ENCODE results near the gene UTP11. TPM values are rescaled to one million over a fixed set of nuclear protein-coding genes. Genes with fewer than 3 reads are reported as not detected.
"Not testable (repeated sequence)": the region's sequence is repeated elsewhere in the genome, so short reads cannot be mapped to it uniquely, and the experiment has no call there.

UTP11 gene
- total RNA-seq, 1 experiment from 2014 or later: 26.1 TPM

DNA sequence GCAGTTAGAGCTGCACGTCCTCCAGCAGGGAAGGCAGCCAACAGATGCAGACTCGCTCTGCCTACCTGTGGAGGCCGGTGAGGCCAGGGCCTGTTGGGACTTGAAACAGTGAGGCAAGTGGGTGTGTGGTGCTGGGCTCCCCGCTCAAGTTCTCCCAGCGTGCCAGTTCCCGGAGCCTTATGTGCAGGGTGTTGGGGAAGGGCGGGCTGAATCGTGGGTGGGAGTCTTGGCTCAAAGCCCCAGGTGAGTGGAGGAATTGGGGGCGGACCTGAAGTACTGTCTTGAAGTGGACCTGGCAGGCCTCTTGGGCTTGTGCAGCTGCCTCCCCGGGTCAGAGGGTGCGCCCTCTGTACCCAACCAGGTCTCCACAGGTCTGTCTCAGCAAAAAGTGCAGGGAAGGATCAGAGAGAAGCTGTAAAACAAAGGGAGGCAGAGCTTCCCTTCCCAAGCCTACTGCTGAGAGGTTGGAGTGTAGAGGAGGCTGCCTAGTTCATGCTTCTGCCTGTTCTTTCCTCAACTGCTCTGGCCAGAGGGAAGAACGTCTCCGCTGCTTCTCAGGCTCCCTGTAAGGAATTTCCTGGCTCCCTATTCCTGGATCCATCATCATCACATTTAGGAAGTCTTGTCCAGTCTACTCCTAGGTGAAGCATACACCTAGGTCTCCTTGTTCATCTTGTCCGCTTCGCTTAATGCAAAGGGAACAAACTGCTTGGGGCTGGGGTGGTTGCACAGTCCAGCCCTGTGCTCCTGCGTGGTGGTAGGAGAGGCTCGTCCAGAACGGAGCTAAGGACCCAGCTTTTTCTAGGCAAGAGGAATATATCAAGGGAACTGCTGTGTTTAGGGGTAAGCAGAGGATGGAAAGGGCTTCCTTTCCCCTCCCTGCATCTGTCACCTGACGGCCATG, 14.9 kb downstream of the UTP11 start:
- no peak for DNase-seq (ENCODE audit: low spot score)

DNA sequence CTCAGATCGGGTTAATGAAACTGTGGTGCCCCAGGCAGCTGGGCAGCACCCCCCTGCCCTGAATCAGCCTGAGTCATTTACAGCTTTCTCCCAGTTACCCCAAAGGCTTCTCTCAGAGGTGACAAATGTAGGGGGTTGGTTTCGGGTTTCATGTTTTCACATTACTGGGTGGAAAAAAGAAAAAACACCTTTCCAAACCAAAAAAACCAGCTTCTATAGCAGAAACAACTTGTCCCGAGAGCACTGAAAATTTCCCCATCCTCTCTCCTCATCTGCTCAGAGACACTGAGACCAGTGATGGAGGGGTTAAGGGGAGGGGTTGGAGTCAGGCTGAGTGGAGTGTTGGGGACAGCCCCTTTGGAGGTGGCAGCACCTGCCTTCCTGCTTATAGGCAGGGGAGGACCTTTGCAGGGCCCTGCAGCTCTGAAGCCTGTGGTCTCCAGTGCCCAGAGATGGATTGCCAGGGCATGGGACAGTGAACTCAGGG, 15.6 kb downstream of the UTP11 start:
- no peak for DNase-seq (ENCODE audit: low spot score)

DNA sequence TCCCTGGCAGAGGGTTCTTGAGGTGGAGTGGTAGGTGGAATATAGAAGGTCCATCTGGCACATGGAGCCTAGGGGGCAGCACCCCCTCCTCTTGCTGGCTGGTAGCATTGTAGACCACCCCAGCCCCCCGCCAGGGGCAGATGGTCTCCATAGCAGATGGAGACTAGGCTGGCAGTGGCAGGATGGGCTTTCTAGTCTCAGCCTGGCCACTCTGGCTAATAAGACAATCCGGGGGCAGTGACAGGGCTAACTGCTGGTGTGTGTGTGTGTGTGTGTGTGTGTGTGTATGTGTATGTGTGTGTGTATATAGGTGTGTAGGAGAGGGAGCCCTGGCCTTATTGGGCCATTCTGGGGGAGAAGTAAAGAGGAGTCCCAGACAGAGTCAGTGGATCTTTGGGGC, 16.1 kb downstream of the UTP11 start:
- no peak for DNase-seq (ENCODE audit: low spot score)

DNA sequence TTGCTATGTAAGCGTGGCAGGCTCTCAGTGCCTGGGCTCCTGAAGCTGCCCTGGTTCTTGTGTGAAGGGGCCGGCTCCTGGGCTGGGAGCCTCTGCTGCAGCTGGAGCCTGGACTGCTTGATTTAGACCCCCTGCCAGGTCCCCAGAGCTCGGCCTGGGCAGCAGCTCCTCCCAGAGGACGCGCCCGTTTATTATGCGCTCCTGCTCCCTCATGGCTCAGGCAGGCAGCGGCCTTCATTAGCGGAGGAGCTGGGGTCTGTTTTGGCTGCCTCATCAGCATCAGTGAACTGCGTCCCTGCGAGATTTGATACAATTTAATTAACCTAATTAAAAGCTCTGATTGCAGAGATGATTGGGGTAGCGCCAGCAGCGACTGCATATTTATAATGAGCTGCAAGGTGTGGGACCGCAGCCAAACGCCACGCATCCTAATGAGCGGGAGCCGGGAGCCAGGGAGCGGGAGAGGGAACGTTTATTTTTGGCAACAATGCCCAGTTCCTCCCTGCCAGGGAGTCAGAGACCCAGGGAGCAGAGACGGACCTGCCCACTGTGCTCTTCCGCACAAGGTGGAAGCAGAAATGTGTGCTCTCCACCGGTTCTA, 16.6 kb downstream of the UTP11 start:
- no peak for DNase-seq (ENCODE audit: low spot score)

DNA sequence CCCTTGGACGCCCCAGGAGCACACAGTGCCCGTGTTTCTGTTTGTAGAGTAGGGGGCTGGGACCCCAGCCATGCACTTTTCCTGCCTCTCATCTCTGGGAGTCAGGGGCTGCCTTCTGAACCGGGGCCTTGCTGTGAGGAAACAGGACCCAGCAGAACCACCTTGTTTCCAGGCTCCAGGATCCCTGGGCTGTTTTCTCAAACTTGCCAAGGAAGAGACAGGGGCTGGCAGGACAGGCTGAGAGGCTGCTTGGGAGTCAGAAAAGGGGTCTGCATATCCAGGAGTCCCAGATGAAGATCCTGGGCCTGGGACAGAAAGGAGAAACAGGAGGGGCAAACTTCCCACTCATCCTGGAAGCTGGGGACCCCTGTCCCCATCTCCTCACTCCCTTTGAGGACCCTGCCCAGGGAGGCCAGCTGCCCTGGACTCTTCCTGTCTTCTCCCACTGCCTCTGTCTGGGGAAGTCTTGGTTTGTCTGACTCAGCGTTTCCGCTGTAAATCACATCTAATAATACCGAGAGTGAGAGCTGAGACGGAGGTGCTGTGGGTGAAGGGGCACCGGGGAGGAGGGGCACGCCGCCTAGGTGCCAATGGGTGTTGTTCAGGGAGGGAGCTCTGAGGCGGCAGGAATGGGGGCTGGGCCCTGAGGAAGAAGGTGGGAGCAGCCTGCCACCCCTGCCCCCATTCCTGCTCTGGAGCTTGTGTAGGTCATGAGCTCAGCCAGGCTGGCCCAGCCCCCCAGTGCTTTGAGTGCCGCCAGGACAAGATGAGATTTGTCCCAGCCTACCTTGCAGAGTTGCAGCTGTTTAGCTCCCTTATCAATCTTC, 17.4 kb downstream of the UTP11 start:
- peak; percentile 95 for DNase-seq (ENCODE audit: low spot score)

DNA sequence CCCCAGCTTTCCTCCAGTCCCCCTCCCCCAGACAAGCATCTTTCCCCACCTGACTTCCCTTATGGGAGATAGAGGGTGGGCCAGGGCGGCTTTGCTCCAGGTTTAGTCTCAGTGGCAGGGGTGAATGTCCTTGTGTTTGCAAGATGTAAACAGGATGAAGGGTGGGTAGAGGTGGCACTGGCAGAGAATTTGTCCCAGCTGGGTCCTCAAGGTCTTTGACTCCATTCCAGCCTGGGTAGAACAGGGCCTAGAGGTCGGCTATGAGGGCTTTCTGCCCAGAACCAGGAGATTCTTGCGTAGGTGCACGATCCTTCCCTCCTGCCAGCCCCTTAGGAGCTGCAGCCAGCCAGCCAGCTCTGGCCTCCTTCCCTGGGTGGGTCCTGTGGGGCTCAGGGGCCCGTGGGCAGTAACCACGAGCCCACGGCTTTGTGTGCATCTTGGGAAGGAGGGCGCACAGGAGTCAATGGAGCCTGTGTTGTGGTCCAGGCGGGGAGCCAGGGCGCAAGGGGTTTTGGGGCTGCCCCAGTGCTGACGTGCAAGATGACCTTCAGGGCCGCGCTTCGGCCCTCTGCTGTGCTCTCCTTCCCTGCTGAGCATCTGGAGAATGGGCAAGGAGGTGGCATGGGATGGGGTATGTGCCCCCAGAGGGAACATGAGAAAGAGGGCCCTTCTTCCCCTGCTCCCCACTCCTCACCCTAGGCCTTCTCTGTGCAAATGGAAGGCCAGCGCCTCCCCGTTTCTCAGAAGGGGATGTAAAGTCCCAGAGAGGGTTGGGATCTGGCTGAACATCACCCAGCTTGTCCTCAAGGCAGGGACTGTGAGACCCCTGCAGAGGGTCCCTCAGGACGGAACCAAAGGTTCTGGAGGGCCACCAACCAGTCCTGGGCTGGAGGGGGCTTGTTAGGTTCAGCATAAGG, 18.3 kb downstream of the UTP11 start:
- peak; percentile 78 for DNase-seq (ENCODE audit: low spot score)

DNA sequence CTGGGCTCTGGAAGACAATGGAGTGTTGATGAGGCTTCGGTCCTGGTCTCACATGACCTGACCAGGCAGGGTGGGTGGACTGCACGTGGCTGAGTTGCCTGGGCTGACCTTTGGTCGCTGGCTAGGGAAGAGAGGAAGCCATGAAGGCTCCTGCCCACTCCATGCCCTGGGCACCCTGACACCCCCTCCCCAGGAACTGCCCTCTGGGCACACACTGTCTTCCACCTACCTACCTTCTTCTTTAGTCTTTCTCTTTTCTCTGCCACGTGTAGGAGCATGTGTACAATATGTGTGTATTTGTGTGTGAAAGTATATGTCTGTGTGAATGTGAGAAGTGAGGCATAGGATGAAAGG, 19.0 kb downstream of the UTP11 start:
- DNase-seq (ENCODE audit: low spot score): peak; percentile 25

DNA sequence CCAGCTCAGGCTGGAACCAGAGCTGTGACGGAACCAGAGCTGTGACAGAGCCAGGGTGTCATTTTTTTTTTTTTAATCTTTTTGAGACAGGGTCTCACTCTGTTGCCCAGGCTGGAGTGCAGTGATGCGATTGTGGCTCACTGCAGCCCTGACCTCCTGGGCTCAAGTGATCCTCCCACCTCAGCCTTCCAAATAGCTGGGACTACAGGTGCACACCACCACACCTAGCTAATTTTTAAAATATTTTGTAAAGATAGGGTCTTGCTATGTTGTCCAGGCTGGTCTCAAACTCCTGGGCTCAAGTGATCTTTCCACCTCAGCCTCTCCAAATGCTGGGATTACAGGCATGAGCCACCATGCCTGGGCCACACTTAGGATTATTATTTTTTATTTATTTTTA, 20.5 kb downstream of the UTP11 start:
- DNase-seq (ENCODE audit: low spot score): not testable (repeated sequence)

DNA sequence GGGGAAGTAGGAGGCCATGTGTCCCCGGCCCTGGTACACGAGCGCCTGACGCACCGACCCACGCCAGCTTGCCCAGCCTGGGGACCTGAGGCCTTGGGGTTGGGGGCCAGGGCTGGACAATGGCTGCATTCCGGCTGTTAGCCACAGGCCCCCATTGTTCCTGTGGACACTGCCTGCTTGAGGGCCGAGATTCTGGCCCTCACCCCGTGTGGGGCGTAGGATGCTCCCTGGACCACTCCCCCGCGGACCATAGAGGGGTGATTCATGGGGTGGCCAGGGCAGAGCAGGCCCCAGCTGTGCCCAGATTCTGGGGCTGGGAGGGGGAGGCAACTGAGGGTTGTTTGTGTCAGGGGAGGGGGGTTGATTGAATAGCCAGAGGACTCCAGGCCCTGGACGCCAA, 22.3 kb downstream of the UTP11 start:
- DNase-seq (ENCODE audit: low spot score): no peak

DNA sequence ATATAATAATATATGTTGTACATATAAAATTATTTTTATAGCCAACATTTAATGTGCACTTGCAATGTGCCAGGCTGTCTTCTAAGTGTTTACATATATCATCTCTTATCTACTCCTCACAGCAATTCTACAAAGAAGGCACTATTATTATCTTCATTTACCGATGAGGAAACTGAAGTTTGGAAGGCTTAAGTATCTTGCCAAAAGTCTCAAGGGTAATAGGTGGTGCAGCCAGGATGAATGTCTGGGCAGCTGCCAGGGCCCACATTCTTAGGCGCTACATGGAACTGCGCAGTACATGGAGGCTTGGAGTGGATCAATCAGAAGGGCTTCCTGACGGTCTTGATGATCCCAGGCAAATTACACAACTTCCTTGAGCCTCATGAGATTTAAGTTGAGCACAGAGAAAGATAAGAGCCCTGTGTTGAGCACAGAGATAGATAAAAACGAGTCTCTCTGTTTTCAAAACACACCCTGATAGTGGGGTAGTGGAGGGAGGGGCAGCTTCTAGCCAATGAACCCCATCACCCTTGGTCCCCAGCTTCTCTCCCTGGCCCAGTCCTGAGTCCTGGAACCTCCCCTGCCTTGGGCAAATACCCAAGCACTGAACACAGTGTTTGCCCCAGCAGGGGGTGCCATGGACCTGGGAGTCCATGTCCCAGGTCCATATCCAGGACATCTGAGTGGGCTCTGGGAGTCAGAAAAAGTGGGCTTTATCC, 24.8 kb downstream of the UTP11 start:
- peak; percentile 28 for DNase-seq (ENCODE audit: low spot score)

DNA sequence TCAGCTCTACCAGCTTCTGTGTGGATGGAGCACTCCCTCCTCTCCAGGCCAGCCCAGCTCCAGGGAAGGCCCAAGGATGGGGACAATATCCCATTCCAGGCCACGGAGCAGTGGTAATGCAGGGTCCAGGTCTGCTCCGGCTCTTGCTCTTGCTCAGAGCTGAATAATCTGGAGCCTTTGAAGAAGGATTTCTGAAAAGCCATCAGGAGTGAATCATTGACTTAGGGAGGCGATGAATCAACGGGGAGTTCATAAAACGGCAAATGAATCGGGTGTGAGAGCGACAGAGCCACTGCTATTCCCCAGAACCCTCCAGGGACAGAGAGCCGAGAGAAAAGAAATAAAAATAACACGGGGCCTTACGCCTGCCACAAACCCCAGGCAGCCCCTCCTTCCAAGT, 26.3 kb downstream of the UTP11 start:
- DNase-seq (ENCODE audit: low spot score): peak; percentile 56

DNA sequence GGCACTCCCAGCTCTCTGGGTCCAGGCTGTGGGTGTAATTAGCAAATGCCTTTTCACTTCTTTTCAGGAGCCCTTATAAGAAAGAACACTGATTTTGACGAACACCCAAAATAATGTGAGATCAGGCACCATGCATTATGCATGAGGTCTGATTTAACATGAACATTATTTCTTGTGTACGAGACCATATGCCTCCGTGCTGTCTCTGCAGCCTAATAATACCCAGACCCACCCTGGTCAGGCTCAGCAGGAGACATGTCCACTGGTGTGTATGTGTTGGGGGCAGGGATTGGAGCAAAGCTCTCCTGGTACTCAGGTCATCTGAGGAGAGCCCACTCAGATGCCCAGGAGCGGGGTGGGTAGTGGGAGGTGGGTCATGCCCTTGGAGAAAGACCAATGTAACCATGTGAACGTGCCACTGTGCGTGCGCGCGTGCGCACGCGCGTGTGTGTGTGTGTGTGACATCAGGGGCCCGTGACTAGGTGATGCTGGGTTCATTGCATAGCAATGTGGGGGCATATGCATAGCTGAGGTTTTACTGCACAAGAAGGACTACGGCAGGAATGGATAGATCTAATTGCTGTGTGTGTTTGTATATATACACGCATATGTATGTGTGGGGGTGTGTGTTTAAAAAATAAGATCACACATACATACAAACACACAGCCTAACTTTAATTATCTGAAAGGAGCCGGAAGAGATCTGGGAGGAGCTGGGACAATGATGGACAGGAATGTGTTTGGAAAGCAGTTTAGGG, 27.0 kb downstream of the UTP11 start:
- DNase-seq (ENCODE audit: low spot score): no peak

DNA sequence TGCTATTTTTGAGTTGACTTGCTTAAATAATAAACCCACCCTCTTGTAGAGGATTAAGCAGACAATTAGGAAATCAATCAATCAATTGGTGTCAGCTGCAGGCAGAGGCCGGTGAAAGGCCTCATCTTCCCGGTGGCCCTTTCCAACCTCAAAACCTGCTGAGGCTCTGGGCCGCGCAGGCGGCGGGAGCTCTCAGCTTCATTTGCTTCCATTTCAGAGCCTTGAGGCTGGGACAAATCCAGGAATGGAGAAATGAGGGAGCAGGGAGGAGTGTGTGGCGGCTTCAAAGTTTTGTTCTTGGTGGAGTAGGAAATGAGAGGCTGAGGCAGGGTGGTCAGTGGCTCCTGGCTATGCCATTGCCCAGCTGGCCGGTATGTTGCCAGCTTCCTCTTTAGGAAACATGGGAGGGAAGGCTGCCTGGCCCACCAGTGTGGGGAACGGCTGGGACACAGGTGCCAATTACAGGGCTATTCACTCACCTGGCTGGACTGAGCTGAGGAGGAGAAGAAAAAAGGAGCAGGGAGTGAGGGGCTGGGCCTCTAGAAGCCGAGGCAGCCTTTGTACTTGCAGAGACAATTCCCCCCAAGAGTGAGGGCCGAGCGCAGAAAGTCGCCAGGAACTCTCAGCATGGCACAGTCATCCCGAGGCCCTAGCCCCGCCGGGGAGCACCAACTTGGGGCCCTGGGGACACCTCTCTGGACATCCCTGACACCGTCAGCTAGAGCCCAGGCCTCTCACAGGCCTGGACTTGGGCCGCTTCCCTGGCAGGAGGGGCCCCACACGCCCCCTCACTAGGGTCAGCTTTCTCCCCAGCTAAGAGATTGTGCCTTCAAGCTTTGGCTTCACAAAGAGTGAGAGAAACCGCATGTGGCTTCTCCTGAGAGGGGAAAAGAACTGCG, 29.7 kb downstream of the UTP11 start:
- DNase-seq (ENCODE audit: low spot score): no peak

DNA sequence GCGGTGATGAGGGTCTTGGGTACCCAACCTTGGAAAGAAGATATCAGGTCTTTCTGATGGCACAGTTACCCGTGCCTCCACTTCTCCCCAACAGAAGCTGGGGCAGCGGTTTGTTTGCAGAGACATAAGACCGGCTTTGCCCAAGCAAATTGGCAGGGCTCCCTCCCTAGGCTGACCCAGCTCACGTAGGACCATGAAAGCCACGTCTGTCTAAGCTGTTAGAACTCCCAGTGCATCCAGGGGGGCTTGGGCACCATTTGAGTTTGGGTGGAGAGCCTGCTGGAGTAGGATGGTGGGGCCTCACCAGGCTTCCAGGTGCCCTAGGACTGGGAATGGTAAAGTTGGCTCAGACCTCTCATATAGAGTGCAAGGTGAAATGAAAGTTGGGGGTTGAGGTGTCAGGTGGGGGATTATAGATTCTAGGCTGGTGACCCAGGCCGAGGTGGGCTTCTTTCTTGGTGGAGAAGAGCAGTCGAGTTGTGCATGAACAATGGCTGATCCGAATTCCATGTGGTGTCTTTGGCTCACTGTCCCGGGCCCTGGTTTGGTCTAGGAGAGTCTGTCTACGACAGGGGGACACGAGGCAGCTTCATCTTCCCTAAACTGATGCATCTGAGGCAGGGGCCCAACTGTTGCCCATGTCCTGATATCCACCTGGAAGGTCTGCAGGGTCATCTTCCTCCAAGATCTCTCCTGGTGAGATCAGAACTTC, 30.7 kb downstream of the UTP11 start:
- DNase-seq (ENCODE audit: low spot score): no peak

DNA sequence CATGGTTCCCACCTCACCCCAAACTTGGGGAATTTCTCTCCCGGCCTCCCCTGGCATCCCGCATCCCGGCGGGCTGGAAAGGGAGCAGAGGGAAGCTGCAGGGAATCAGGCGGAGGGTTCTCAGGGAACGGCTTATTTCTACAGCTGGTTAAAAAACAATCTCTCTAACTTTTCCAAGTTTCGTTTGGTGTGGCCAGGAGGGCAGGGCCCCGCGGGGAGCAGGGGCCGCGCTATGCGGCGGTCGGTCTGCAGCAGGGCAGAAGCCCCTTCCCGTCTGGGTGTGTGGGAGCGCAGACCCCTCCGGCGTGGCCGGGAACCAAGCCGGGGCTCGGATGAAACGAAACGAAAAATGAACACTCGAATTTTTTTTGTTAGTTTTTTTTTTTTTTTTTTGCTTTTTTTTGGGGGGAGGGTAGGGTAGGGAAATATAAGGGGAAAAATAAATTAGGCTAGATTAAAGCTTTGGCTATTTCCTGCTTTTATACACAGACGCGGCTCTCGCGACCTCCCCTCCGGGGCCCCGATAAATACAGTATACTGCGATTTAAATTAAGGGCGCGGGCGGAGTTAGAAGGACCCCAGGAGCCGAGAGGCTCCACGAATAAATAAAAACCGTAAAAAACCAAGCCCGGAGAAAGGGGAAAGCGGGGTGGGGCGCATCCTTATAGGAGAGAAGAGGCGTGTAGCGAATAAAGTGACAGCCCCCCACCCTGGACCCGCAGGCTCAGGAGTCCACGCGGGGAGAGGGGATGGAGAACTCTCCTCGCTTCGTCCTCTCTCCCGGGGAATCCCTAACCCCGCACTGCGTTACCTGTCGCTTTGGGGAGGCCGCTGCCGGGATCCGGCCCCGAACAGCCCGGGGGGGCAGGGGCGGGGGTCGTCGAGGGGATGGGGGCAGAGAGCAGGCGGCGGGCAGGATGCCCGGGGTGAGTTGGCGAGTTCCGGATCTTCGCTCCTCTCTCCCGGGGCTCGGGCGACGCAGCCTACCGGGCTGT, 32.0 kb downstream of the UTP11 start:
- DNase-seq (ENCODE audit: low spot score): no peak

DNA sequence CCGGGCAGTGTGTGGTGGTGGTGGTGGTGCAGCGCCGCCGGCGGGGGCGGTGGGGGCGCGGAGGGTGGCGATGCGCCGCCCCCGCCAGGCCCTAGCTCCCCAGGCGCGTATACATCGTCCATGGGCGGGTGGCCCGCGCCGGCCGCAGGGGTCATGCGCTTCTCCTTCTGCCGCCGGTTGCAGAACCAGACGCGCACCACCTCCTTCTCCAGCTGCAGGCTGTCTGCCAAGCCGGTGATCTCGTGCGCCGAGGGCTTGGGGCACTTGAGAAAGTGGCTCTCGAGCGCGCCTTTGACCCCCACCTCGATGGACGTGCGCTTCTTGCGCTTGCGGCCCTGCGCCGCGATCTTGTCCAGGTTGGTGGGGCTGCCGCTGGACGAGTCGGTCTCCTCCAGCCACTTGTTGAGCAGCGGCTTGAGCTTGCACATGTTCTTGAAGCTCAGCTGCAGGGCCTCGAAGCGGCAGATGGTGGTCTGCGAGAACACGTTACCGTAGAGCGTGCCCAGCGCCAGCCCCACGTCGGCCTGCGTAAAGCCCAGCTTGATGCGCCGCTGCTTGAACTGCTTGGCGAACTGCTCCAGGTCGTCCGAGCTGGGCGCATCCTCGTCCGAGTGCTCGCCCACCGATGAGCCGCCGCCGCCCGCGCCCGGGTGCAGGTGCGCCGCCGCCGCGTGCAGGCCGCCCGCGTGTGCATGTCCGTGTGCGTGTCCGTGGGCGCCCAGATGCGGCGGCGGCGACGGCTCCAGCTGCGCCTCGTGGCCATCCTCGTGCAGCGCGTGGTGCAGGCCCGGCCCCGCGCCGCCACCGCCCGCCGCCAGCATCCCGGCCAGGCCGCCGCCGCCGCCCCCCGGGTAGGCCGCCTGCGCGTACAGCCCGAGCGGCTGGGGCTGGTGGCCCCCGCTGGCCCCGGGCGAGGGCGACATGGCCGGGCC, 33.1 kb downstream of the UTP11 start:
- DNase-seq (ENCODE audit: low spot score): no peak

Measured in HT-29 (cell line).